ENCODE data around the gene NRL. TPM values are rescaled to one million over a fixed set of nuclear protein-coding genes. Genes with fewer than 3 reads are reported as not detected.

NRL gene
- total RNA-seq, 1 experiment from 2014 or later = 2.5 TPM

GRCh38 chr14:24139272-24139934 is 24.7 kb upstream of the NRL start:
- H3K27ac Mint-ChIP-seq = no peak overlapping the region; a peak in 1 of 7 replicates

More at GRCh38 chr14:24139272-24139934, 24.7 kb upstream of the NRL start:
- no peak overlapping the region for H2BK20ac ChIP-seq (ENCODE audit: low read depth, low read length, poor library complexity, severe bottlenecking)
- no peak overlapping the region for H3K23ac ChIP-seq (ENCODE audit: insufficient read length, low read depth, low read length)
- no peak overlapping the region for H2AFZ ChIP-seq (ENCODE audit: low read length)
- H2BK12ac ChIP-seq (ENCODE audit: insufficient read length, low read depth, low read length) = no peak overlapping the region
- no peak overlapping the region for H3T11ph ChIP-seq (ENCODE audit: low read length)
- no peak overlapping the region for H3K18ac ChIP-seq (ENCODE audit: insufficient read length, low read depth, low read length)
- peaks cover 3% of the 10 kb centered on the region; the same call in 1 of the 2 replicates for H3K79me2 ChIP-seq (ENCODE audit: insufficient read depth, low read length)
- no peaks in the 10 kb centered on the region for H4K20me1 ChIP-seq (ENCODE audit: control insufficient read depth, insufficient read depth, insufficient read length)
- no peak overlapping the region for H4K8ac ChIP-seq (replicated peaks; ENCODE audit: insufficient read length, low read depth, low read length)
- H3K56ac ChIP-seq (ENCODE audit: insufficient read length, low read depth, low read length) = no peak overlapping the region
- no peak for DNase-seq
- Mint-ChIP-seq H3K4me1 (peaks cover 31 to 33% of the 10 kb centered on the region in 2 experiments), H3K4me3 (peak overlapping the region; percentile 98 to 100), H3K9me3 (0 out of 5 replicates have a peak, but pooled peaks cover 0 to 2% of the 10 kb centered on the region in 2 experiments), H3K27me3 (ENCODE audit: low read depth) (no peaks in the 10 kb centered on the region), H3K36me3 (ENCODE audit: insufficient read depth in 1 of 3, low read depth in 3 of 3) (peaks cover 25 to 49% (median 42%) of the 10 kb centered on the region in 3 experiments)
- no peak overlapping the region for H3K14ac ChIP-seq (ENCODE audit: insufficient read depth, low read length)
- no peaks in the 10 kb centered on the region for H3K9me3 ChIP-seq (ENCODE audit: control insufficient read depth, low read depth, low read length)
- H3K79me1 ChIP-seq (ENCODE audit: insufficient read depth, low read depth, low read length, poor library complexity, severe bottlenecking) = peaks cover 2% of the 10 kb centered on the region
- H4K5ac ChIP-seq (ENCODE audit: insufficient read length, low read depth, low read length) = no peak overlapping the region
- no peak overlapping the region for H2BK15ac ChIP-seq (ENCODE audit: low read depth, low read length)
- no peaks in the 10 kb centered on the region for H3K27me3 ChIP-seq (ENCODE audit: insufficient read depth, low read length)
- H2BK120ac ChIP-seq (ENCODE audit: low read depth, low read length, poor library complexity, severe bottlenecking) = no peak overlapping the region
- peak overlapping the region; percentile 20 for H3K4me2 ChIP-seq (ENCODE audit: insufficient read depth, insufficient read length, low read length)
- H3K9ac ChIP-seq (ENCODE audit: extremely low read depth, insufficient read length, low read length) = peak overlapping the region; percentile 16
- no peak overlapping the region for H2BK5ac ChIP-seq (ENCODE audit: insufficient read length, low read length)
- no peak overlapping the region for H4K91ac ChIP-seq (ENCODE audit: insufficient read length, low read depth, low read length)
- peaks cover 10% of the 10 kb centered on the region for H3K23me2 ChIP-seq (ENCODE audit: insufficient read length, low read depth, low read length, poor library complexity, severe bottlenecking)
- no peaks in the 10 kb centered on the region for H3K4me1 ChIP-seq (ENCODE audit: insufficient read depth, low read length)
- no CpG with 5 or more reads among the region's 9 CpGs for WGBS (ENCODE audit: extremely low coverage, insufficient read length, low lambda C conversion rate)
- H3K4ac ChIP-seq (ENCODE audit: low read depth, low read length) = no peak overlapping the region
- H2AK5ac ChIP-seq (ENCODE audit: insufficient read length, low read length) = no peak overlapping the region
- no peak overlapping the region for H3K27ac ChIP-seq (ENCODE audit: insufficient read length, low read depth, low read length)
- TF ChIP-seq CTCF (conservative IDR thresholded peaks at IDR 0.05) = 0 out of 3 replicates have a peak, but pooled peaks have one; percentile 11

Data from H9 (cell line).